HG03175 (cell line): ENCODE data around the gene PITPNB.

ENCODE experiments used
- ATAC-seq: cut with Tn5 transposase; IDR thresholded peaks from one replicate; pipeline ENCODE4 v1.9.1; 2021; ENCODE audit warnings: mild to moderate bottlenecking, moderate library complexity; ENCODE audit not compliant: unreplicated experiment

The PITPNB gene

GRCh38 chr22:27804470-27805297, 114.4 kb downstream of the PITPNB start:
- ATAC-seq = no peak

- ATAC-seq = no peak
Measured at GRCh38 chr22:27803841-27804415, 115.1 kb downstream of the PITPNB start.

GRCh38 chr22:27802346-27803073, 116.5 kb downstream of the PITPNB start:
- ATAC-seq = no peak
